GM18511 (cell line): ENCODE results near the gene SEMA4B.
A peak's percentile ranks its signal among the peaks of the same experiment; 100 is the strongest.
"Not testable (repeated sequence)": the region's sequence is repeated elsewhere in the genome, so short reads cannot be mapped to it uniquely, and the experiment has no call there.

Source experiments
- ATAC-seq: cut with Tn5 transposase; IDR thresholded peaks from one replicate; pipeline ENCODE4 v1.9.1; 2021; ENCODE audit warnings: mild to moderate bottlenecking, moderate library complexity; ENCODE audit not compliant: unreplicated experiment

Gene SEMA4B

GRCh38 chr15:90181776-90182175 lies 19.4 kb upstream of the SEMA4B start:
- no peak for ATAC-seq

DNA sequence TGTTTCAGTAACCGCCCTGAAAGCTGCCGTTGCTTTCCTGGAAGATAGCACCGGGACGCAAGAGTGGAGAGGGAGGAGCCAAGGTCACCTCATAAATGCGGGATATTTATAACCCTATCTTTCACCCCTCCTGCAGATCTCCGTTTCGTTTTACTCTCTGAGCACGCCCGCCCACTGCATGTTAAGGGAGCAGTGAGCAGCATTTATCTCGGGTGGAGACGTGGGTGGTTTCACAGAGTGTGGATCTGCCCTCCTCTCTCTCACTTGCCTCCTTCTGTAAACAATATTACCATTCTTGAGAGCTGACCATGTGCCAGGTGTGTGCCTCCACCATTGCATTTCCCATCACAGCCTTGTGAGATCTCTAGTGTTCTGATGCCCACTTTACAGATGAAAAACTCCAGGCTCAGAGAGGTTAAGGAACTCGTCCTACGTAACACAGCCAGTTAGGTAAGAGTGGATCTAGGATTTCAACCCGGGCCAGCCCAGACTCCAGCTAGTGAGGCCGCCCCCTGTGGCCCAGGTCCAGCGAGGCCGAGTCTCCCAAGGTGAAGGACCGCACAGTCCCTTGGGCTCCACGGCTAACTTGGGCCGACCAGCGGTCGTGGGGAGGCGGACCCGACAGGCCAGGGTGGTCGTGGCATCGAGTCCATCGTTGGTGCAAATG lies 16.9 kb upstream of the SEMA4B start:
- peak; percentile 63 for ATAC-seq

GRCh38 chr15:90184786-90185704 lies 16.1 kb upstream of the SEMA4B start:
- ATAC-seq, result peak; percentile 76

- ATAC-seq, result no peak
Observed at GRCh38 chr15:90187257-90187868, 13.8 kb upstream of the SEMA4B start.

DNA sequence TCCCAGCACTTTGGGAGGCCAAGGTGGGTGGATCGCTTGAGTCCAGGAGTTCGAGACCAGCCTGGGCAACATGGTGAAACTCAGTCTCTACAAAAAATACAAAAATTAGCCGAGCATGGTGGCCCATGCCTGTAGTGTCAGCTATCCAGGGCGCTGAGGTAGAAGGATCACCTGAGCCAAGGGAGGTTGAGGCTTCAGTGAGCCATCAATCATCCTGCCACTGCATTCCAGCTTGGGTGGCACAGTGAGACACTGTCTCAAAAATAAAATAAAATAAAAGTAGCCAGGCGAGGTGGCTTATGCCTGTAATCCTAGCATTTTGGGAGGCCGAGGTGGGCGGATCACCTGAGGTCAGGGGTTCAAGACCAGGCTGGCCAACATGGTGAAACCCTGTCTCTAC lies 13.1 kb upstream of the SEMA4B start:
- ATAC-seq, result not testable (repeated sequence)

DNA sequence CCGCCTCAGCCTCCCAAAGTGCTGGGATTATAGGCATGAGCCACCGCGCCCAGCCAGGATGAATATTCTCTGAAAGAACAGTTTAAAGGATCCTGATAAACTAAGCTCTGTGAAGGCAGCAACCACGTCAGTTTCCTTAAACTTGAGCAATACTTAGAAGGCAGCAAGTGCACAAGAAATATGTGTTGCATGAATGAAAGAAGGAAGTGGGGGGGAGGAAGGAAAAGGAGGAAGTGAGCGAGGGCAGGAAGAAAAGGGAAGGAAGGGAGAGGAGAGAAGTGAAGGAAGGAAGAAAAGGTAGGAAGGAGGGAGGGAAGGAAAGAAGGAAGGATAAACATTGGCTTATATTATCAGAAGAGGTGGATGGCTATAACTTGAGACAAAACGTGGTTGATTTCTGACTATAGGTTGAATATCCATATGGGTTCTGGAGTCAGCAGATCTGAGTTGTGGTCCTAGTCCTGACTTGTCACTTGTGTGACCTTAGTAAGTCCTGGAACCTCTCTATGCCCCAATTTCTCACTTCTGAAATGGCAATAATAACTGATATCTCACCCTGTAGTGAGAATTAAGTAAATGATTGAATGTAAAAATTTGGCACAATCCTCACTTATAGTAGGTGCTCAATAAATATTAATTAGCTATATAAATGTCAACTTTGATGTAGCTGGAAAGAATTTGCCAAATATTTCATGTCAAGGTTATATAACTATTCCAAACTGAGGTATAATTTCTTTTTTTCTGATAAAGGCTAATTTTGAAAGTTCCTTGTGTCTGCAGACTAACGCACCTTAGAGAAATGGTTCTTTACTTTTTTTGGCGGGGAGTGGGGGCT lies 12.0 kb upstream of the SEMA4B start:
- ATAC-seq, result no peak

- ATAC-seq, result no peak
Observed at GRCh38 chr15:90189781-90190467, 11.2 kb upstream of the SEMA4B start.

DNA sequence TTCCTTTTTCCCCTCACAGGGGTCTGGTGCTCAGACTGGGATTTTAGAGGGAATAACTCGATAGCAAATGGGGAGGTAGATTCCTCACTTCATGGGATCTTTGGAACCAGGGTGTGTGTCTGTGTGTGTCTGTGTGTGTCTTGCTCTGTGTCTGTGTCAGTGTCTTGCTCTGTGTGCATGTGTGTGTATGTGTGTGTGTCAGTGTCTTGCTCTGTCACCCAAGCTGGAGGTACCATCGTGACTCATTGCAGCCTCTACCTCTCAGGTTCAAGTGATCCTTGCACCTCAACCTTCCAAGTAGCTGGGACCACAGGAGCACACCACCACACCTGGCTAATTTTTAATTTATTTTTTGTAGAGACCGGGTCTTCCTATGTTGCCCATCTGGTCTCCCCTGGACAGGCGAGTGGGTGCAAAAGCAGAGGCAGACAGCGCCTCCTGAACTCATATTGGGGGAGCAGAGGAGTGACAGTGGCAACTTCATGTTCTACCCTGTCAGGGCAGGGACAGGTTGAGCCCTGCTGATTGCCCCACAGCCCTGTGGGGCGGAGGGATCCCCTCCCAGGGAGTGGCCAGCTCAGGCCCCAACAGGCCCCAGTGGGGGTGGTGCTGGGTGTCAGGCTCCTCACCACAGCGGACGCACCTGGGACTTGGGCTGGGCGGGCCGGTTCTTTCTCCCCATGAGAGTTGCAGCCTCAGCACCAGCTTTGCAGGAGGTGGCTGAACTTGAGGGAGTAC lies 10.4 kb upstream of the SEMA4B start:
- ATAC-seq, result peak; percentile 57

GRCh38 chr15:90191344-90191687 lies 9.8 kb upstream of the SEMA4B start:
- peak; percentile 28 for ATAC-seq

GRCh38 chr15:90191794-90192509 lies 9.2 kb upstream of the SEMA4B start:
- ATAC-seq, result peak; percentile 80

GRCh38 chr15:90192961-90193786 lies 8.0 kb upstream of the SEMA4B start:
- ATAC-seq, result no peak

GRCh38 chr15:90194655-90195054 lies 6.5 kb upstream of the SEMA4B start:
- ATAC-seq, result no peak

DNA sequence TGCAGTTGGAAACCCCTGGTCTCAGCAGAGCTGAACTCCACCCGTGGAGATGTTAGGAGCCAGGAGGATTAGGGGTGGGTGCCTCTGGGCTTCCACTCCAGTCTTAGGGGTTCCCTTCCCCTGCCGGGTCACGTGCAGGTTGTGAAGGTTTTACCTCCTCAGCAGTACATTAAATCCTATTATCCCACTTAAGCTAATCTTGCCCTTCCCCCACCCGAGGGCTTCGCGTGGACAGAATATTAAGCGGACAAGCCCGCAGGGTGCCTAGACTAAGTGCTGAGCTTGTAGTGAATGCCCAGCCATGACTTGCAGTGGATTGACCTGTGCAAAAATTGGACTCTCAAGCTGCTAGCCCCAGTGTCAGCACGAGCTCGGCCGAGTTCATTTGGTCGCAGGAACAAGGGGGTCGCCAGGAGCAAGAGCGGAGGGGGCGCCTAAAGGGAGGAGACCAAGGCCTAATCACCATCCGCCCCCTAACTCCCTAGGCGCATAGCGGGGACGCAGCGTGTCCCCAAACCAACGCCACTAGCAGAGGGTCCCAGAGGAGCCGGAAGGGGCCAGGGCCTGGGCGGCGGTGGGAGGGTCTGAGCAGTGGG lies 498 bp upstream of the SEMA4B start:
- peak; percentile 21 for ATAC-seq

- peak; percentile 23 for ATAC-seq
Observed at GRCh38 chr15:90201944-90202375, 830 bp downstream of the SEMA4B start.

- no peak for ATAC-seq
Observed at GRCh38 chr15:90202929-90203328, 1.8 kb downstream of the SEMA4B start.

- no peak for ATAC-seq
Observed at GRCh38 chr15:90203473-90203872, 2.3 kb downstream of the SEMA4B start.

DNA sequence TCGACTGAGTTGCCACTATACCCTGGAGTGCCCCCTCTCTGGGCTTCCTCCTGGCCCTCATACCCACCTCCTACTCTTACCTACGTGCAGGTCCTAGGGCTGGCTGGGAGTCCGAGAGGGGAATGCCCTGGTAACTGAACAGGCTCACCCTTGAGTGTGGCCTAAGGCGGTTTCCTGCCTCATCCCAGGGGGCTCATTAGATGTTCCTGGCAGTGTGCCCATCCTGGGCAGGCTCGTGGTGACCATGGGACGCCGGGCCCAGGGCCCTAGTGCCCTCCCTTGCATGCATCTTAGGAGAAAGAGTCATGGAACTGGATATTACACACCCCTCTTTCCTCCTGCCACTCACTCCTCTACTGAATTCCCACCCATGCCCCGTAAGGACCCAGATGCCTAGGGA lies 2.8 kb downstream of the SEMA4B start:
- no peak for ATAC-seq
